Keratinocyte (primary cell): Measurements from ENCODE around the gene LAMA2. TPM values are rescaled to one million over a fixed set of nuclear protein-coding genes. Genes with fewer than 3 reads are reported as not detected.

Experiments used
- DNase-seq: peaks from one replicate; pipeline ENCODE4 v3.0.0-alpha.2; 2011; ENCODE audit warnings: low read depth, missing footprints, low spot score
- FAIRE-seq: peaks from 2 replicates; lab custom pipeline; 2011; peaks lifted over from hg19 to GRCh38; lab: Jason Lieb, UNC
- H2AFZ ChIP-seq: 2 replicates; pipeline ENCODE4 v1.6.0; 2012; ENCODE audit warnings: low read length, control low read depth, inconsistent platforms; ENCODE audit not compliant: control insufficient read depth
- H3K27ac ChIP-seq: 2 replicates; pipeline ENCODE4 v1.5.1; 2011; ENCODE audit warnings: low read length; ENCODE audit not compliant: control insufficient read depth, insufficient read depth
- H3K27me3 ChIP-seq: 3 replicates; pipeline ENCODE4 v1.6.0; 2011; ENCODE audit warnings: low read length; ENCODE audit not compliant: control insufficient read depth, insufficient read depth; ENCODE audit errors: extremely low read depth
- H3K36me3 ChIP-seq, 2 experiments: 2 replicates in 1 of 2; 3 replicates in 1 of 2; pipeline ENCODE4 v1.5.1; 2011; ENCODE audit warnings: low read length in 2 of 2, mild to moderate bottlenecking in 1 of 2; ENCODE audit not compliant: control insufficient read depth in 2 of 2, insufficient read depth in 2 of 2; ENCODE audit errors: extremely low read depth in 1 of 2
- H3K4me1 ChIP-seq: 3 replicates; pipeline ENCODE4 v1.5.1; 2011; ENCODE audit warnings: low read length; ENCODE audit not compliant: control insufficient read depth, insufficient read depth; ENCODE audit errors: extremely low read depth
- H3K4me2 ChIP-seq: 3 replicates; pipeline ENCODE4 v1.6.0; 2011; ENCODE audit warnings: low read depth, low read length; ENCODE audit not compliant: control insufficient read depth, insufficient read depth; ENCODE audit errors: extremely low read depth
- H3K4me3 ChIP-seq, 3 experiments: fragments of 200-600 bp in 1 of 3; sonication (generic) in 1 of 3; 2 replicates in 2 of 3; 3 replicates in 1 of 3; pipeline ENCODE4 v1.5.1; 2011 to 2016; ENCODE audit warnings: low read length in 3 of 3, mild to moderate bottlenecking in 3 of 3, control low read depth in 2 of 3, inconsistent platforms in 1 of 3, low read depth in 1 of 3, mixed read lengths in 1 of 3, mixed run types in 1 of 3, moderate library complexity in 1 of 3; ENCODE audit not compliant: control insufficient read depth in 2 of 3, insufficient read depth in 2 of 3; ENCODE audit errors: extremely low read depth in 1 of 3
- H3K79me2 ChIP-seq: 2 replicates; pipeline ENCODE4 v1.6.0; 2012; ENCODE audit warnings: low read length; ENCODE audit not compliant: control insufficient read depth, insufficient read depth
- H3K9ac ChIP-seq: 3 replicates; pipeline ENCODE4 v1.6.0; 2011; ENCODE audit warnings: low read length; ENCODE audit not compliant: control insufficient read depth, insufficient read depth; ENCODE audit errors: extremely low read depth
- H3K9me1 ChIP-seq: 3 replicates; pipeline ENCODE4 v1.6.0; 2011; ENCODE audit warnings: low read length; ENCODE audit not compliant: control insufficient read depth, insufficient read depth; ENCODE audit errors: extremely low read depth
- H3K9me3 ChIP-seq: 2 replicates; pipeline ENCODE4 v1.5.1; 2012; ENCODE audit warnings: low read depth, low read length; ENCODE audit not compliant: control insufficient read depth
- H4K20me1 ChIP-seq: 3 replicates; pipeline ENCODE4 v1.6.0; 2011; ENCODE audit warnings: low read length; ENCODE audit not compliant: control insufficient read depth, insufficient read depth; ENCODE audit errors: extremely low read depth
- CTCF ChIP-seq, 3 experiments: IDR thresholded peaks in 1 of 3; conservative IDR thresholded peaks in 1 of 3; optimal IDR thresholded peaks in 1 of 3; 2 replicates in 2 of 3; 3 replicates in 1 of 3; pipeline versions ENCODE3 to v1.5.1; 2011; ENCODE audit warnings: low read length in 3 of 3, mild to moderate bottlenecking in 3 of 3, moderate library complexity in 2 of 3, control low read depth in 1 of 3, inconsistent platforms in 1 of 3; ENCODE audit not compliant: insufficient read depth in 2 of 3; ENCODE audit errors: extremely low read depth in 1 of 3
- EZH2 ChIP-seq: IDR thresholded peaks from one replicate; pipeline ENCODE4 v1.6.1; 2012; ENCODE audit warnings: inconsistent platforms, mild to moderate bottlenecking, low read length, moderate library complexity
- dilution Hi-C: fragments of 300-500 bp; cut with MboI; formaldehyde crosslinking; loops from one replicate; pipeline ENCODE4 v1.7.0; 2020; ENCODE audit warnings: low sequenced_read_pairs; ENCODE audit not compliant: extremely low pct_ligation_motif_present
- polyA plus RNA-seq, 5 experiments: library from polyadenylated mRNA; depleted of rRNA in 3 of 5; stranded (reverse) in 3 of 5; stranded (forward) in 1 of 5; unstranded in 1 of 5; fragments of >200 nt; gene quantifications; 1 replicate in 1 of 5; 2 replicates in 3 of 5; 3 replicates in 1 of 5; pipeline versions ENCODE4 v1.2.1 to v1.2.3, GENCODE V29; 2011 to 2012; ENCODE audit warnings: missing spikeins in 2 of 5, low read depth in 1 of 5, low replicate concordance in 1 of 5

LAMA2 gene
- polyA plus RNA-seq, 1 donor (not counting 4 experiments of a cell fraction or from before 2014, with no cell fraction given) = 1.4 TPM

GRCh38 chr6:129440691-129441090 lies 557.8 kb downstream of the LAMA2 start:
- H3K36me3 ChIP-seq = no peaks in the 10 kb centered on the region
- H3K4me1 ChIP-seq = peaks cover 11% of the 10 kb centered on the region
- FAIRE-seq (peak; percentile 81), DNase-seq (no peak)
- H3K4me2 ChIP-seq = peak overlapping the region; percentile 87
- no peaks in the 10 kb centered on the region for H3K9me1 ChIP-seq
- dilution Hi-C loops = no loop called here
- TF ChIP-seq EZH2 (no peak), CTCF (optimal IDR thresholded peaks at IDR 0.05 in 1 of 3, IDR thresholded peaks at IDR 0.05 in 1 of 3, conservative IDR thresholded peaks at IDR 0.05 in 1 of 3; ENCODE audit: extremely low read depth in 1 of 3, insufficient read depth in 2 of 3, low read length in 3 of 3) (peak in 1 of 3 experiments; percentile 32)
- peak overlapping the region; percentile 3 for H3K9ac ChIP-seq
- H3K4me3 ChIP-seq = peak overlapping the region in 2 of 3 experiments; percentile 35 to 43
- H4K20me1 ChIP-seq = no peaks in the 10 kb centered on the region
- peak overlapping the region; percentile 97 for H2AFZ ChIP-seq
- no peaks in the 10 kb centered on the region for H3K27me3 ChIP-seq
- H3K9me3 ChIP-seq = no peaks in the 10 kb centered on the region
- no peaks in the 10 kb centered on the region for H3K79me2 ChIP-seq
- H3K27ac ChIP-seq = no peak overlapping the region

GRCh38 chr6:129444683-129445082 lies 561.7 kb downstream of the LAMA2 start:
- no peaks in the 10 kb centered on the region for H3K27me3 ChIP-seq
- H3K9ac ChIP-seq = no peak overlapping the region
- no peak overlapping the region for H3K4me2 ChIP-seq
- H2AFZ ChIP-seq = no peak overlapping the region
- no peak for FAIRE-seq
- H3K36me3 ChIP-seq = no peaks in the 10 kb centered on the region
- no peak for DNase-seq
- TF ChIP-seq CTCF (optimal IDR thresholded peaks at IDR 0.05 in 1 of 3, IDR thresholded peaks at IDR 0.05 in 1 of 3, conservative IDR thresholded peaks at IDR 0.05 in 1 of 3; ENCODE audit: extremely low read depth in 1 of 3, insufficient read depth in 2 of 3, low read length in 3 of 3) (no peak), EZH2 (no peak)
- H4K20me1 ChIP-seq = no peaks in the 10 kb centered on the region
- no peak overlapping the region for H3K4me3 ChIP-seq
- no peaks in the 10 kb centered on the region for H3K79me2 ChIP-seq
- H3K27ac ChIP-seq = no peak overlapping the region
- H3K9me3 ChIP-seq = no peaks in the 10 kb centered on the region
- dilution Hi-C loops = no loop called here
- no peaks in the 10 kb centered on the region for H3K9me1 ChIP-seq
- H3K4me1 ChIP-seq = peaks cover 11% of the 10 kb centered on the region
